Rectal smooth muscle tissue (tissue), 1 donor: ENCODE measurements around the gene LEFTY1.

Experiments
- H3K27ac ChIP-seq: one replicate; pipeline ENCODE4 v1.7.0; 2013; ENCODE audit warnings: low read depth, low read length, inconsistent platforms
- H3K27me3 ChIP-seq: one replicate; pipeline ENCODE4 v1.7.0; 2013; ENCODE audit warnings: low read length; ENCODE audit not compliant: control insufficient read depth, insufficient read depth
- H3K36me3 ChIP-seq: one replicate; pipeline ENCODE4 v1.7.0; 2013; ENCODE audit warnings: low read length; ENCODE audit not compliant: control insufficient read depth, insufficient read depth
- H3K4me1 ChIP-seq: one replicate; pipeline ENCODE4 v1.7.0; 2013; ENCODE audit warnings: low read length; ENCODE audit not compliant: control insufficient read depth, insufficient read depth
- H3K4me3 ChIP-seq: one replicate; pipeline ENCODE4 v1.7.0; 2013; ENCODE audit warnings: low read length
- H3K9ac ChIP-seq: one replicate; pipeline ENCODE4 v1.7.0; 2013; ENCODE audit warnings: low read length

The LEFTY1 gene

DNA sequence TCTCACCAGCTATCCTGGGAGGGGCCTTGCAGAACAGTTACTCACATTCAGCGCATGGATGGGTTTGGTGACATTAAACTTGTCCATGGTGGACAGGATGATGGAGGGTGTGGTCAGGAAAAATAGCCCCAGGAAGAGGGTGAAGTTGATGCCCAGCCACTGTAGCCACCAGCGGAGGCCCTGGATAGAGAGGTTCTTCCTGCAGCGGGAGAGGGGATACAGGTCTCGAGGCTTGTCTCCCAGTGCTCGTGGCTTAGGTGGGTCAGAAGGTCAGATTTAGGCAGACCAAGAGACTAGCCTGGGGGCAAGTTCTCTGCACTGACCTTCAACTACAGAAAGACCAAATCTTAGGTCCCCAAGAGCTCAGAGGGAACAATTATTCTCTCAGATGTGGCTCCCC, 29.8 kb downstream of the LEFTY1 start:
- Histone ChIP-seq H3K4me1 (peaks cover 10% of the 10 kb centered on the region), H3K36me3 (peaks cover 40% of the 10 kb centered on the region), H3K27ac (no peak overlapping the region), H3K9ac (no peak overlapping the region), H3K27me3 (no peaks in the 10 kb centered on the region), H3K4me3 (no peak overlapping the region)

DNA sequence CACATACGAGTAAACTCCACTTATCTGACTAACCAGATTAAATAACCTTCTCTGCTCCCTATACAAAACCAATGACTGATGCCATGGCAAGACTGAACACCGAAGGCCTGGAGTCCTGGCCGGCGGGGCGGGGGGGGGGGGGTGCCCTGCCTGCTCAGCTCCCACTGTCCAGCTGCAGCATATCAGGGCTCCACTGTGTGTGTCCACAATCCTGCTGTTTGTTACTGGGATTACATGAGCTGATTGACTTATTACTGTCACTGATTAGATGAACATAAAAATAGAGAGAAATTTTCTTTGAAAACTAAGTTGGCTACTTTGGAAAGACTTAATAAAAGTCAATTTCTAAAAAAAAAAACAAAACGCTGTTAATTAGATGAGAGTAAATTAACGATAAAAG, 31.7 kb downstream of the LEFTY1 start:
- H3K27ac ChIP-seq = no peak overlapping the region

DNA sequence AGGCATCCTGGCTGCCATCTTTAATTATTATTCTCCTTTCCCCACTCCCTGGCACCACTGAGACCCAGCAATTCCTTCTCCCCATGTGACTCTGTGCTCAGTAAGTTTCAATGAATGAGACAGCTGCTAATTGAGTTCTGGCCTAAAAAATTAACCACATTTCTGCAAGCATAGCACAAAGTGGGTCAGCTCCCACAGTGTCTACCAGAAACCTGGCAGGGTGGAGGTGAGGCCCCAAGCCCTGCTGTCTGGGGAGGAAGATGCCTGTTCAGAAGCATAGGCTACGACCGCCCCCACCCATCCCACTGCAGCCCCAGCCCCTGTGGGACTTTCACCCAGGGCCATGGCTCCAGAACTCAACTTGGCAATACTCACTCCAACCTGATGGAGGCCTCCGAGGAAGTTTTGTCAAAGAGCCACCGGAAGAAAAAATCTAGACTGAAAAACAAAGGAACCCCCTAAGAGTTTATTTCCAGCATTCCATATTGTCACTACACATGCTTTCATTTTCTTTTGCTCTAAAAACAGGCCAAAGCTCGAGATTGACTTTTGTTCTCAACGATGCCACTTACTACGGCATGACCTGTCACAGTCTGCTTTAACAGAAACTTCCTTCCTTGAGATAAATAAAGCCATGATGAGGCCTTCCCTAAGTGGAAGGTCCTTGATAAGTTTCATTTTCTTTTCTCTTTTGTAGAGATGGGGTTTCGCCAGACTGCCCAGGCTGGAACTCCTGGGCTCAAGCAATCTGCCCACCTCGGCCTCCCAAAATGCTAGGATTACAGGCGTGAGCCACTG, 33.2 kb downstream of the LEFTY1 start:
- Histone ChIP-seq H3K27ac (no peak overlapping the region), H3K36me3 (peaks cover 32% of the 10 kb centered on the region), H3K27me3 (no peaks in the 10 kb centered on the region), H3K4me1 (no peaks in the 10 kb centered on the region), H3K4me3 (no peak overlapping the region), H3K9ac (no peak overlapping the region)

More for the DNA sequence above, 31.7 kb downstream of the LEFTY1 start:
- Histone ChIP-seq H3K36me3 (peaks cover 46% of the 10 kb centered on the region), H3K27me3 (no peaks in the 10 kb centered on the region), H3K4me1 (no peaks in the 10 kb centered on the region), H3K4me3 (no peak overlapping the region), H3K9ac (no peak overlapping the region)

DNA sequence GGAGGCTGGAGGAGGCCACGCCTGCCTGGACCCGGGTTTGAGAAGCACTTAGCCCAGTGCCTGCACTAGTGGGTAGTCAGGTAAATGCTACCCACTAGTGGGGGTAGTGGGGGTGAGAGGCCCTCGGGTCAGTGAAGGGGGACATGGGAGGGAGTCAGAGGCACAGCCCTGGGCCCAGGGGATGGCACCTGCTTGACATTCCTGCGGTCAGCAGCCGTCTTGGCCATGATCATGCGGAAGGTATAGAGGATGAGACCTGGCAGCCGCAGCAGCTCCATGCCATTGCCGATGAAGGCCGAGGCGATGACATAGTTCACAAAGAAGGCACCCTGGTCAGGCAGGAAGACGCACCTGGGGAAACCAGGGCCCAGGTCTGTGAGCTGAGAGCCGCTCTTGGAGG, 35.5 kb downstream of the LEFTY1 start:
- Histone ChIP-seq H3K27me3 (no peaks in the 10 kb centered on the region), H3K27ac (no peak overlapping the region), H3K9ac (no peak overlapping the region), H3K36me3 (peaks cover 30% of the 10 kb centered on the region), H3K4me3 (no peak overlapping the region), H3K4me1 (no peaks in the 10 kb centered on the region)

DNA sequence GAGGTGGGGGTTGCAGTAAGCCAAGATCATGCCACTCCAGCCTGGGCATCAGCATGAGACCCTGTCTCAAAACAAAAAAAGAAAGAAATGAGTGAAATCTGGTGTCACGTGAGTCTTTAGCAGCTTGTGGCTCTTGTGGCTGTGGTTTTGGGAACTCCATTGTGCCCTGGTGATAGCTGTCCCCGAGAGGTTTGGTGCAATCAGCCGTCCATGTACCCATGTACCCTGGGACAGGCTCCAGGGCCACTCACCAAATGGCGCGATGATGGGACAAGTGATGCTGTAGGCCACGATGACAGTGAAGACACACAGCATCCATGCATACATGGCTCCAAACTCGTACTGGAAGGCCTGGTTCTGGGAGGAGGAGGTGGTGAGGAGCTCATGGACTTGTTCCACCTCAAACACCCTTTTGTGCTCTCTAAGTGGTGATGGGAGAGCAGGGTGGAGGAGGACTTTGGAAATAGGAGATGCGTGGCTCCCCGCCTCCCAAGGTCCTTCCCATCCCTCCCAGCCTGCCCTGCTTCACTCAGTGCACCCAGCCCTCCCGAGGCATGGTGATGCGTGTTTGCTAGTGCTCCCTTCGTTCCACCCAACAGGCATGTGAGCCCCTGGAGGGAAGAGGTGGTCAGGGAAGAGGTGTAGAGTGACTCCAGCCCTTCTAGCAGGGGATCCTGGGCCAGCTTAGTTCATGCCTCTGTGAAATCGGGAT, 36.4 kb downstream of the LEFTY1 start:
- Histone ChIP-seq H3K36me3 (peaks cover 31% of the 10 kb centered on the region), H3K27ac (no peak overlapping the region), H3K4me3 (no peak overlapping the region), H3K27me3 (no peaks in the 10 kb centered on the region), H3K9ac (no peak overlapping the region), H3K4me1 (no peaks in the 10 kb centered on the region)

DNA sequence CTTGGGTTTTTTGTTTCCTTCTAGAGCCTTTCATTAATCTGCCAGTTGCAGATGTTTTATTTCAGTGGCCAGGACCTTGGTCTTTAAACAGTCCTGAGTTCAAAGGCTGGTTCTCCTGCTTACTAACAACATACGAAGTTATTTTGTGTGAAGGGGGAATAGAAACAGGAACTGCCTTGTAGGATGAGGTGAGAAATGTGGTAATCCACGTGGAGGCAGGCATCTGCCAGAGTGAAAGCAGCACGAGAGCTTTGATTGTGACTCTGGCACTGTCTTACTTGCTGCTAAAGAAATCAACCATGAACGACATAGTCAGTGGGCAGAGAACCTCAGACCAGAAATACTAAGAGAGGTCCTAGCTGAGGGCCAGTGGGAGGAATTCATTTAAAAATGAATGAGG, 37.1 kb downstream of the LEFTY1 start:
- H3K27me3 ChIP-seq = no peaks in the 10 kb centered on the region
- H3K4me1 ChIP-seq = no peaks in the 10 kb centered on the region
- no peak overlapping the region for H3K4me3 ChIP-seq
- H3K9ac ChIP-seq = no peak overlapping the region
- H3K36me3 ChIP-seq = peaks cover 33% of the 10 kb centered on the region
- no peak overlapping the region for H3K27ac ChIP-seq

DNA sequence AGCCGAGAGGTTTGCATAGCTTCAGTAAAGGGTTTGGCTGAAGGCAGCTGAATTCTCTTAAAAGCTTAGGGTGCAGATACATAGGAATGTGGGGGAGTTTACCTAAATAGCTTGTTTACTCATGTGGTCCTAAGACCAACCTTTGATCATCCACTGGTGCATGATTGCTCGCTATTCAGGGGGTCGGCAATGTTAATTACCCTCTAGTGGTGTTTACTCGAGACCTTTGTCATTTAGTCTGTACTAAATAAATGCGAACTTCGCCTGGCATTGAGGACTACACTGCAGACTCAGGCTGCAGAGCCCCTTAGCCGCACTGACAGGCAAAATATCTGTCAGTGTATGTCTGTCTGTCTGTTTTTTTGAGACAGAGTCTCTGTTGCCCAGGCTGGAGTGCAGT, 38.6 kb downstream of the LEFTY1 start:
- Histone ChIP-seq H3K9ac (no peak overlapping the region), H3K36me3 (peaks cover 41% of the 10 kb centered on the region), H3K27ac (no peak overlapping the region), H3K4me3 (no peak overlapping the region), H3K27me3 (no peaks in the 10 kb centered on the region), H3K4me1 (no peaks in the 10 kb centered on the region)

DNA sequence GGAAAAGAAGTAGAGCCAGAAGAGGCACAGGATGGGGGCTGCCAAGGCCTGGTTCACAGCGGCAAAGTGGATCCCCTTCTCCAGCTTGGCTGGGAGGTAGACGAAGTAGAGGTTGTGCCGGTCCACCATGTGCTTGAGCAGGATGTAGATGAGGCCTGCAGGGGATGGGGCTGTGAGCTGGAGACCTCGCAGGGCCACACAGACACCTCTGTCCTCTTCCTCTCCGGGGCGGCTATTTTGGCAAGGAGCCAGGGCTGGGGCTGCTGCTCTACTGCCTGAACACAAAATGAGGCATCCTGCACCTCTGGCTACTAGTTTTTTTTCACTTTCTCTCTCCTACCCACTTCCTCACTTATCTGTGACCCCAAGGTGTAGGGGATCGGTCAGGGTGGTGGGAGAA, 39.0 kb downstream of the LEFTY1 start:
- Histone ChIP-seq H3K36me3 (peaks cover 41% of the 10 kb centered on the region), H3K9ac (no peak overlapping the region), H3K27ac (no peak overlapping the region), H3K27me3 (no peaks in the 10 kb centered on the region), H3K4me1 (no peaks in the 10 kb centered on the region), H3K4me3 (no peak overlapping the region)

DNA sequence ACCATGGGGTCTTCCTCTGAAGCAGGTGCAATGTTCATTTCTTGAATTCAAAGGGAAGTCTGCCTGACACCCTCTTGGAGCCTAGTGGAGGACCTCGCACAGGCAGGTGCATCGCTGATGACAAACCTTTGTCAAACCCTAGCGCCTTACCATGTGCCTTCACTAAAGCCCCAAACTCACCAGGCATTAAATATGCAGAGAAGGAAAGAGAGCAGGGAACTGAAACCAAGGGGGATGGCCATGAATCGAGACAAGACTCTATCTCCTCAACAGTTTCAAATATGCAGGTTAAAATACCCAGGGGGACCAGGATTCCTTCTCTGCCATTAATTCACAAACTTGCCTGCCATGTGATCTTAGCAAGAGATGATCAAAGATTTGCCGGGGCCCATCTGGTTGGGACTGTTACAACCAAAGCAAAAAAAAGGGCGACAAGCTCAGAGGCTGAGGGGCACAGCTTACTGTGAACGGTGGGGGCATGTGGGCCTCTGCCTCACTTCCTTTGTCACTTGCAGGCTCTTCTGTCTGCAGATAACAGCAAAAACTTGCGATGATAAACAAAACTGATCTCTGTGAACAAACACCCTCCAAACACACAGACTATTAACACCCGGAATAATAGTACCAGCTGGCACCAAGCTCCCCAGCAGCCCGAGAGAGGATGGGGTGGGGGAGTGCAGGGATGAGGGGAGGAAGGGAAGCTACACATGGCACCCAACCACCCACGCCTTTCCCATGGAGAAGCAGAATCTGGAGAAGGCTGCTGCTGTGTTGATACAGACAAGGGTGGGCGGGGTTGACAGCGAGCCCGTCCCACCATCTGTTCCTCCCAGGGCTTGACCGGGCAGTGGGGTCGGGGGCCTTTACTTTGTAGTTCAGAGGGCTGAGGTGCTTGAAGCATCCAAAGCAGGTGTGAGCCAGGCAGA, 40.7 kb downstream of the LEFTY1 start:
- no peak overlapping the region for H3K4me3 ChIP-seq
- H3K27me3 ChIP-seq = no peaks in the 10 kb centered on the region
- H3K36me3 ChIP-seq = peaks cover 34% of the 10 kb centered on the region
- no peak overlapping the region for H3K9ac ChIP-seq
- no peak overlapping the region for H3K27ac ChIP-seq
- H3K4me1 ChIP-seq = no peaks in the 10 kb centered on the region

DNA sequence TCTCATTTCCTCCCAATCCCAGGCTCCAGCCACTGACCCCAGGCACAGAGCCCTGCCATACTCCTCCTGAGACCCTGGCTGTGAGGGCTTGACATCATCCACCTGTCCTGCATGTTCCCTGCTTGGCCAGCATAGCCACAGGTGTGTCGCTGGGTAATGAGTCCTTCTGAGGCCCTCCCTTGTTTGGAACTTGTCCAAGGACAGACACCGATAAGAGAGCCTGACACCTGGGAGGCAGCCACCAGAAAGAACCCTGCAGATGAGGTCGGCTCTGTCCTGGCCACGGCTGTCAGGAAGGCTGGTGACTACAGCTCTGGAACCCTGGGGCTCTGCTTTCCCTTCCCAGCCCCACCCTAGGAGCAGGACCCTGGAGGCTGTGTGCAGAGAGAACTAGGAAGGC, 41.3 kb downstream of the LEFTY1 start:
- H3K4me3 ChIP-seq = no peak overlapping the region
- H3K27me3 ChIP-seq = no peaks in the 10 kb centered on the region
- H3K36me3 ChIP-seq = peaks cover 29% of the 10 kb centered on the region
- no peaks in the 10 kb centered on the region for H3K4me1 ChIP-seq
- no peak overlapping the region for H3K9ac ChIP-seq
- H3K27ac ChIP-seq = no peak overlapping the region

DNA sequence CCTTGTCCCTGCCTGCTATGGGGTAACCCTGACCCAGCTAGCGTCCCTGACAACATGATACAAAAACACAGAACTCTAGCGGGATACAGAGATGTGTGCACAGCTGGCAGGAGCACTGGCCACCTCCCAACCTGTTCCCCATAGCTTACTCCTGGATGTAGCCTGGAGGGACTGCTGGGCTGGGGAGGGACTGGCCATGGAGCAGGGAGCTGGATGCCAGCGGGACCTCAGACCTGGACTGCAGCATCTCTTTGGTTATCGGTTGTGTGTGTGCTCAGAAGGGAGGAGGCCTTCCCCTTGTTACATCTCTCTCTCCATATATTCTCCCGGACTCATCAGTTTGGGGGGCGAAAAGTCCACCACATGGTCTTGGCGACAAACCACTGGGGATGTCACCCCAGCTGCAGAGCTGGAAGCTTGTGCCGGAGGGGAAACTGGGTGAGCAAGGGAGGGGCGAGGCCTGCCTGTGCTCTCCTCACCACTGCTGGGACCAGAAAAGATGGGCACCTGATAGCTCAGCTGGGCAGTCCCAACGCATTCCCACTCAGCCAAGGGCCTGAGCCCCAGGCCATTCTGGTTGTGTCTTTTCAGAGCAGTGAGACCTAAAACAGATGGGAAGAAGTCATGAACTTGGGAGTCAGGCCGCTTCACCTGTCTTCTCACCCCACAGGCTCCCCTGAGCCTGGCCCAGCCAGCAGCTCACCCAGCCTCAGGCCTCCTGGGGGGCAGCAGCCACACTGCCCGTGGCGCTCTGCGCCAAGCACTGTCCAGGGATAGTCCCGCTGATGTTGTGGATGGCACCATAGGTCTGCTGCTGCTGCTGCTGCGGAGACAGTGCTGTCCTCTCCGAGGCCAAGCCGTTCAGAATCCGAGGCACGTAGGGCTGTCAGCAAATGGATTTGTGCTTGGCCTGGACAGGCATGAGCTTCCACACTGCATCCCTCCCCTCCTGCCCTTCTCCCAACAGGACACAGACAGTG, 42.3 kb downstream of the LEFTY1 start:
- no peaks in the 10 kb centered on the region for H3K4me1 ChIP-seq
- H3K9ac ChIP-seq = no peak overlapping the region
- no peak overlapping the region for H3K4me3 ChIP-seq
- H3K36me3 ChIP-seq = peaks cover 25% of the 10 kb centered on the region
- no peak overlapping the region for H3K27ac ChIP-seq
- H3K27me3 ChIP-seq = no peaks in the 10 kb centered on the region
